Bronchial epithelial cell (primary cell): ENCODE measurements around the gene UXS1. TPM values are rescaled to one million over a fixed set of nuclear protein-coding genes. Genes with fewer than 3 reads are reported as not detected.

Experiments used
- DNase-seq: peaks from one replicate; pipeline ENCODE4 v3.0.0-alpha.2; 2010; ENCODE audit warnings: low read depth
- FAIRE-seq: peaks from 2 replicates; lab custom pipeline; 2011; peaks lifted over from hg19 to GRCh38; lab: Jason Lieb, UNC
- H3K27me3 ChIP-seq: 2 replicates; pipeline ENCODE4 v1.5.1; 2011; ENCODE audit warnings: low read length; ENCODE audit not compliant: control insufficient read depth, insufficient read depth
- H3K36me3 ChIP-seq: 2 replicates; pipeline ENCODE4 v1.5.1; 2011; ENCODE audit warnings: low read length; ENCODE audit not compliant: control insufficient read depth, insufficient read depth
- H3K4me3 ChIP-seq: 2 replicates; pipeline ENCODE4 v1.5.1; 2011; ENCODE audit warnings: mild to moderate bottlenecking, low read depth, low read length, control low read depth
- CTCF ChIP-seq: IDR thresholded peaks from 2 replicates; pipeline ENCODE4 v1.5.1; 2011; ENCODE audit warnings: mild to moderate bottlenecking, moderate library complexity, low read length, control low read depth, inconsistent platforms; ENCODE audit not compliant: insufficient read depth, severe bottlenecking
- total RNA-seq: library from RNA; depleted of rRNA; stranded (reverse); fragments of >200 nt; gene quantifications from 2 replicates; pipeline ENCODE4 v1.2.1, GENCODE V29; 2014

UXS1 gene
- total RNA-seq, 1 donor from 2014 or later, result 41.6 TPM

GRCh38 chr2:106130251-106130998 is 63.7 kb downstream of the UXS1 start:
- Histone ChIP-seq H3K27me3 (no peaks in the 10 kb centered on the region), H3K4me3 (peak overlapping the region; percentile 11), H3K36me3 (peaks cover 7% of the 10 kb centered on the region)
- FAIRE-seq (no peak), DNase-seq (no peak)
- no peak for TF ChIP-seq CTCF

DNA sequence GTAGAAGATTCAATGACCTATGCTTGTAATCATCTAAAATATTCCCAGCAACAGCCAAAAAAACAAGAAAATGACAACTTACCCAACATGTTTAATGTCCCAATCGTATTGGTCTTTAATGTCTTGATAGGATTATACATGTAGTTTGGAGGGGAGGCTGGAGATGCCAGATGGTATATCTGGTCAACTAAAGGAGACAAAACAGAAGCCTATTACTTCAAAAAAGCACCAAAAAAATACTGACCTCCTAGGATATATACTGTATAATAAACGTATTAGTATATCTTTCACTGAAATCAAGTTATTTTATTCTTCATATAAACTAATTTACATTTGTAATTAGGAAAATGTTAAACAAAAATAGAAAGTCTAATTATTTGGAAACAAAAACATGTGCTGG is 64.5 kb downstream of the UXS1 start:
- H3K27me3 ChIP-seq, result no peaks in the 10 kb centered on the region
- no peak for TF ChIP-seq CTCF
- H3K4me3 ChIP-seq, result no peak overlapping the region
- H3K36me3 ChIP-seq, result peaks cover 7% of the 10 kb centered on the region
- FAIRE-seq (no peak), DNase-seq (no peak)

GRCh38 chr2:106129150-106129549 is 65.0 kb downstream of the UXS1 start:
- Histone ChIP-seq H3K27me3 (no peaks in the 10 kb centered on the region), H3K36me3 (peaks cover 7% of the 10 kb centered on the region), H3K4me3 (no peak overlapping the region)
- FAIRE-seq (no peak), DNase-seq (no peak)
- TF ChIP-seq CTCF, result no peak

DNA sequence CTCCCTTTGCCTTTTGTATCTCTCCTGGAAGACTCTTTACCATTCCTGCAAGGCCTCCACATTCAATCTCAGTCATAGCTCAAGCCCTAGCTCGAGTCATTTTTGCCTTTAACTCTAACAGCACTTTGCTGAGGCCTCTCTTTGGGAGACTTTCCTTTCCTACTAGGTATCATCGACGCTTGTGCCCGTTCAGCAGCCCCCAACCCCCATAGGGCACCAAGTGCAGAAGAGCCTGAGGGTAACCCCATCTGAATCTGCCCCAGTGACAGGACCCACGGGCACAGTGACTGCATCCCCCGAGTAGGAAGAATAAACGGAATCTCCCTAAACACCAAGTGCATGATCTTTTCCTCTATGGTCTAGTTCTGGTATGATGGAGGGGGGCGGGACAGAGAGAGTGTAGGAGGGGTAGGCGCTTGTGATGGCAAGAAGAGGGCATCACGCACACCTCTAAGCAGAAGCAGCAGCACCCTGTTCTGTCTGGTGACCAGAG is 66.3 kb downstream of the UXS1 start:
- no peak for FAIRE-seq

DNA sequence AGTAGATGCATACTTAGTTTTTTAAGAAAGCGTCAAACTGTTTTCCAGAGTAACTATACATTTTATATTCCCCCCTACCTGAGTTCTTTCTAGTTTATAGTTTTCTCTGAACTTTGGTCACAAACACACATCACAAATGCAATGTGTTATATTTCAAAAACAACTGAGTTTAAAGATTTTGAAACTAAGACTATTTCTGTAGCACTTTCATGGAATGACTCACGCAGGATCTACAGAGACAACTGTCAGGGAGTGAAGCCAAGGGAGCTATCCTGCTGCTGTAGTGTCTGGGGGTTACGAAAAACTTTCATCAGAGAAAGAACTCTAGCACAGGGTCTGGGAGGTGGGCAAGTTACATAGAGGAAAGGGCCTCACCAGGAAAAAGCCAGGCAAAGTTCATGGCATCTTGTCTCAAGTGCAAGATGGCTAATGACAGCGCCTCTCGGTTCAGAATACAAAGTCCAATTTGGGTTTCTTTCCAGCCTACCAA is 66.8 kb downstream of the UXS1 start:
- peaks cover 9% of the 10 kb centered on the region for H3K36me3 ChIP-seq
- no peak overlapping the region for H3K4me3 ChIP-seq
- no peak for DNase-seq
- TF ChIP-seq CTCF, result no peak
- no peak for FAIRE-seq
- H3K27me3 ChIP-seq, result no peaks in the 10 kb centered on the region

More for the DNA sequence above, 66.3 kb downstream of the UXS1 start:
- Histone ChIP-seq H3K36me3 (peaks cover 9% of the 10 kb centered on the region), H3K27me3 (no peaks in the 10 kb centered on the region), H3K4me3 (no peak overlapping the region)
- no peak for DNase-seq
- no peak for TF ChIP-seq CTCF
